CD14-positive monocyte (primary cell): Measurements from ENCODE around the gene MYO7A. TPM values are rescaled to one million over a fixed set of nuclear protein-coding genes. Genes with fewer than 3 reads are reported as not detected.
A peak's percentile ranks its signal among the peaks of the same experiment; 100 is the strongest.

Experiments
- DNase-seq, 3 donors: peaks; one replicate each; pipeline ENCODE4 v3.0.0-alpha.2; 2011 to 2022
- H2AFZ ChIP-seq: 2 replicates; pipeline ENCODE4 v1.6.0; 2012; ENCODE audit warnings: mild to moderate bottlenecking, low read depth, low read length, inconsistent platforms; ENCODE audit not compliant: insufficient read depth, poor library complexity, severe bottlenecking
- H3K27ac ChIP-seq, 2 donors: 1 replicate in 1 of 2; 2 replicates in 1 of 2; pipeline ENCODE4 v1.5.1; 2012 to 2013; ENCODE audit warnings: low read length in 2 of 2, control low read depth in 1 of 2, inconsistent platforms in 1 of 2, low read depth in 1 of 2, mild to moderate bottlenecking in 1 of 2
- H3K27me3 ChIP-seq, 2 donors: one replicate each; pipeline versions ENCODE4 v1.6.0 to v1.6.1; 2011 to 2013; ENCODE audit warnings: low read length in 2 of 2; ENCODE audit not compliant: control insufficient read depth in 2 of 2, insufficient read depth in 2 of 2
- H3K36me3 ChIP-seq, 2 donors: replicated peaks in 1 of 2; 1 replicate in 1 of 2; 2 replicates in 1 of 2; pipeline versions ENCODE4 v1.5.1 to v1.6.1; 2012 to 2013; ENCODE audit warnings: low read length in 2 of 2, control low read depth in 1 of 2, inconsistent platforms in 1 of 2, mild to moderate bottlenecking in 1 of 2; ENCODE audit not compliant: insufficient read depth in 2 of 2, control insufficient read depth in 1 of 2
- H3K4me1 ChIP-seq, 2 donors: 1 replicate in 1 of 2; 2 replicates in 1 of 2; pipeline versions ENCODE4 v1.5.1 to v1.6.1; 2012 to 2013; ENCODE audit warnings: low read length in 2 of 2, control low read depth in 1 of 2, inconsistent platforms in 1 of 2, mild to moderate bottlenecking in 1 of 2, moderate library complexity in 1 of 2; ENCODE audit not compliant: insufficient read depth in 2 of 2, control insufficient read depth in 1 of 2
- H3K4me2 ChIP-seq: replicated peaks from 2 replicates; pipeline ENCODE3; 2012; ENCODE audit warnings: low read length, moderate library complexity, mild to moderate bottlenecking; ENCODE audit not compliant: poor library complexity, severe bottlenecking; ENCODE audit errors: extremely low read depth
- H3K4me3 ChIP-seq, 3 experiments: fragments of 200-600 bp in 1 of 3; sonication (generic) in 1 of 3; replicated peaks in 1 of 3; 1 replicate in 2 of 3; 2 replicates in 1 of 3; pipeline ENCODE4 v1.5.1; 2011 to 2013; ENCODE audit warnings: low read length in 3 of 3, mild to moderate bottlenecking in 3 of 3, control low read depth in 2 of 3, low read depth in 2 of 3, inconsistent platforms in 1 of 3, moderate library complexity in 1 of 3
- H3K79me2 ChIP-seq: 2 replicates; pipeline ENCODE4 v1.6.0; 2012; ENCODE audit warnings: mild to moderate bottlenecking, control low read depth, inconsistent platforms, low read length, moderate library complexity; ENCODE audit not compliant: insufficient read depth
- H3K9ac ChIP-seq: 2 replicates; pipeline ENCODE4 v1.6.0; 2017; ENCODE audit warnings: low read length, mild to moderate bottlenecking; ENCODE audit not compliant: insufficient read depth, poor library complexity, severe bottlenecking
- H3K9me3 ChIP-seq, 2 donors: replicated peaks in 1 of 2; 1 replicate in 1 of 2; 2 replicates in 1 of 2; pipeline versions ENCODE4 v1.5.1 to v1.6.1; 2012 to 2013; ENCODE audit warnings: low read length in 2 of 2, control low read depth in 1 of 2; ENCODE audit not compliant: control insufficient read depth in 1 of 2, insufficient read depth in 1 of 2
- H4K20me1 ChIP-seq: 2 replicates; pipeline ENCODE4 v1.6.0; 2012; ENCODE audit warnings: mild to moderate bottlenecking, low read length, control low read depth, moderate library complexity; ENCODE audit not compliant: insufficient read depth
- H3K27ac Mint-ChIP-seq, 7 donors: one replicate each; pipeline ENCODE4 v1.8.0; 2020; ENCODE audit warnings: mild to moderate bottlenecking in 7 of 7, mixed read lengths in 7 of 7, moderate library complexity in 6 of 7, inconsistent platforms in 2 of 7
- H3K27me3 Mint-ChIP-seq, 3 donors: one replicate each; pipeline ENCODE4 v1.8.0; 2021 to 2022; ENCODE audit warnings: low read depth in 3 of 3, mild to moderate bottlenecking in 3 of 3, mixed read lengths in 3 of 3, moderate library complexity in 3 of 3, inconsistent platforms in 1 of 3
- H3K36me3 Mint-ChIP-seq, 2 donors: one replicate each; pipeline ENCODE4 v1.8.0; 2020; ENCODE audit warnings: mixed read lengths in 2 of 2, inconsistent platforms in 1 of 2, mild to moderate bottlenecking in 1 of 2
- H3K4me1 Mint-ChIP-seq: one replicate; pipeline ENCODE4 v1.8.0; 2020; ENCODE audit warnings: mild to moderate bottlenecking, mixed read lengths
- H3K4me3 Mint-ChIP-seq, 2 donors: one replicate each; pipeline ENCODE4 v1.8.0; 2020; ENCODE audit warnings: mild to moderate bottlenecking in 2 of 2, mixed read lengths in 2 of 2, moderate library complexity in 1 of 2
- H3K9me3 Mint-ChIP-seq, 7 donors: one replicate each; pipeline ENCODE4 v1.8.0; 2020 to 2022; ENCODE audit warnings: mixed read lengths in 7 of 7, mild to moderate bottlenecking in 6 of 7, moderate library complexity in 6 of 7, inconsistent platforms in 2 of 7
- CTCF ChIP-seq: fragments of 200-600 bp; IDR thresholded peaks from one replicate; pipeline ENCODE4 v1.8.0; 2022; ENCODE audit warnings: antibody characterized with exemption, mild to moderate bottlenecking
- WGBS: methylation state at CpG from one replicate; pipeline ENCODE4 v1.1.5; 2013; ENCODE audit warnings: missing lambda C conversion rate; ENCODE audit not compliant: insufficient coverage; 5-methylcytosine and 5-hydroxymethylcytosine counted together
- intact Hi-C, 2 donors: fragments of 100-400 bp; cut with micrococcal nuclease; formaldehyde crosslinking; loops; one replicate each; pipeline versions ENCODE4 v1.15.0 to v1.15.1; 2023
- polyA plus RNA-seq, 3 donors: library from polyadenylated mRNA; depleted of rRNA in 1 of 3; unstranded in 2 of 3; stranded (reverse) in 1 of 3; fragments of 300-500 nt in 2 of 3; fragments of >200 nt in 1 of 3; fragmentation: Illumina TruSeq in 2 of 3; gene quantifications; 1 replicate in 2 of 3; 2 replicates in 1 of 3; pipeline ENCODE4 v1.2.3, GENCODE V29; 2012 to 2021

MYO7A gene
- polyA plus RNA-seq, 3 donors: 3.5 to 7.8 (median 3.6) TPM

GRCh38 chr11:77181226-77181625 lies 53.2 kb downstream of the MYO7A start:
- H3K4me3 Mint-ChIP-seq: no peak overlapping the region
- intact Hi-C loops: no loop called here
- 99% methylated on average over 11 of the region's 11 CpGs for WGBS

GRCh38 chr11:77181799-77182541 lies 53.9 kb downstream of the MYO7A start:
- Mint-ChIP-seq H3K4me1 (peaks cover 4% of the 10 kb centered on the region), H3K27me3 (peaks cover 0 to 8% (median 3%) of the 10 kb centered on the region in 3 donors), H3K36me3 (peaks cover 29 to 39% of the 10 kb centered on the region in 2 donors), H3K27ac (peak overlapping the region in 1 of 7 donors; percentile 61), H3K9me3 (peaks cover 0 to 4% (median 0%) of the 10 kb centered on the region in 7 donors), H3K4me3 (no peak overlapping the region)
- H3K9me3 ChIP-seq: no peaks in the 10 kb centered on the region
- H3K27ac ChIP-seq: no peak overlapping the region
- H3K79me2 ChIP-seq: no peaks in the 10 kb centered on the region
- H3K4me1 ChIP-seq: no peaks in the 10 kb centered on the region
- no peaks in the 10 kb centered on the region for H4K20me1 ChIP-seq
- H3K4me3 ChIP-seq: no peak overlapping the region
- no peaks in the 10 kb centered on the region for H3K27me3 ChIP-seq
- intact Hi-C loops: no loop called here
- H3K36me3 ChIP-seq: peaks cover 7 to 16% of the 10 kb centered on the region in 2 donors
- no peak overlapping the region for H3K9ac ChIP-seq
- no peak for DNase-seq
- no peak overlapping the region for H3K4me2 ChIP-seq
- no peak overlapping the region for H2AFZ ChIP-seq
- 93% methylated on average over 18 of the region's 22 CpGs for WGBS
- no peak for TF ChIP-seq CTCF

More at GRCh38 chr11:77181226-77181625, 53.2 kb downstream of the MYO7A start:
- Mint-ChIP-seq H3K4me1 (peaks cover 12% of the 10 kb centered on the region), H3K27me3 (peaks cover 0 to 8% (median 3%) of the 10 kb centered on the region in 3 donors), H3K9me3 (peaks cover 0 to 4% (median 0%) of the 10 kb centered on the region in 7 donors), H3K36me3 (peaks cover 29 to 39% of the 10 kb centered on the region in 2 donors), H3K27ac (no peak overlapping the region)
- no peak for TF ChIP-seq CTCF
- Histone ChIP-seq H3K27me3 (no peaks in the 10 kb centered on the region), H3K4me1 (peaks cover 6 to 7% of the 10 kb centered on the region in 2 donors), H3K4me2 (no peak overlapping the region), H3K9ac (no peak overlapping the region), H3K79me2 (no peaks in the 10 kb centered on the region), H3K4me3 (no peak overlapping the region), H4K20me1 (no peaks in the 10 kb centered on the region), H3K36me3 (peaks cover 7 to 16% of the 10 kb centered on the region in 2 donors), H3K9me3 (no peaks in the 10 kb centered on the region), H2AFZ (no peak overlapping the region), H3K27ac (no peak overlapping the region)
- no peak for DNase-seq
